Measurements from ENCODE around the gene UST.

UST gene

GRCh38 chr6:148814869-148815268 is 68.0 kb downstream of the UST start:
- H3K79me2 ChIP-seq (ENCODE audit: insufficient read depth, low read length) = peaks cover 6% of the 10 kb centered on the region; the same call in 1 of the 2 replicates
- H3K27me3 ChIP-seq (ENCODE audit: insufficient read depth, low read length, poor library complexity, severe bottlenecking) = no peaks in the 10 kb centered on the region
- H3K4me1 ChIP-seq (ENCODE audit: insufficient read depth, low read length, poor library complexity, severe bottlenecking) = peaks cover 36% of the 10 kb centered on the region
- no peaks in the 10 kb centered on the region for H3K9me2 ChIP-seq (replicated peaks; ENCODE audit: low read depth, low read length)
- TF ChIP-seq CTCF (conservative IDR thresholded peaks at IDR 0.05; ENCODE audit: low read length) (no peak), EZH2phosphoT487 (IDR thresholded peaks at IDR 0.05; ENCODE audit: borderline replicate concordance) (no peak)
- no peaks in the 10 kb centered on the region for H3K9me3 ChIP-seq (ENCODE audit: insufficient read depth, low read depth, low read length)
- H3K36me3 ChIP-seq (ENCODE audit: insufficient read depth, low read length) = no peaks in the 10 kb centered on the region
- no peaks in the 10 kb centered on the region for H4K20me1 ChIP-seq (ENCODE audit: insufficient read depth, low read length, poor library complexity, severe bottlenecking)
- no peak overlapping the region for H3K4me2 ChIP-seq (ENCODE audit: low read depth, low read length, poor library complexity, severe bottlenecking)
- no peak overlapping the region for H3K4me3 ChIP-seq (ENCODE audit: low read length, poor library complexity, severe bottlenecking)
- H3K9ac ChIP-seq (ENCODE audit: low read depth, low read length, poor library complexity, severe bottlenecking) = no peak overlapping the region
- H3F3A ChIP-seq (ENCODE audit: low read depth) = peaks cover 4% of the 10 kb centered on the region; the same call in 1 of the 2 replicates
- no peak overlapping the region for H2AFZ ChIP-seq (ENCODE audit: low read length)

GRCh38 chr6:148816117-148816516 is 69.3 kb downstream of the UST start:
- Histone ChIP-seq H3K4me1 (ENCODE audit: insufficient read depth, low read length, poor library complexity, severe bottlenecking) (peaks cover 36% of the 10 kb centered on the region), H3K79me2 (ENCODE audit: insufficient read depth, low read length) (peaks cover 6% of the 10 kb centered on the region; the same call in 1 of the 2 replicates), H3F3A (ENCODE audit: low read depth) (peaks cover 4% of the 10 kb centered on the region; the same call in 1 of the 2 replicates)

DNA sequence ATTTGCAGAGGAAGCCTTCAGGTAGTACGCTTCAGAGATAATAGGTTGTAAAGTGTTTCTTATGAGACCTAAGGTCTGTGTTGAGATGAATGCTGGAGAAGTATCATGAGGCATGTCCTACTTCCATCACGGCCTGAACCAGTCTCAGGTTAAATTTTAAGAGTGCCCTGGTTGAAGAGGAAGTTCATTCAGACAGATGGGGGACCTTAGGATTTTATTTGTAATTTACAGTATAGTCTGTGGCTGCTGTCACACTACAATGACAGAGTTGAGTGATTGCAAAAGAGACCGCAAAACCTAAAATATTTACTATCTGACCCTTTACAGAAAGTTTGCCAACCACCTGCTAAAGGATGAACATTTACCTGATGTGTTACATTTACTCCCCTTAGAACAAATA is 70.9 kb downstream of the UST start:
- H4K20me1 ChIP-seq (ENCODE audit: insufficient read depth, low read length, poor library complexity, severe bottlenecking) = no peaks in the 10 kb centered on the region
- H3F3A ChIP-seq (ENCODE audit: low read depth) = peaks cover 4% of the 10 kb centered on the region; the same call in 1 of the 2 replicates
- H3K4me3 ChIP-seq (ENCODE audit: low read length, poor library complexity, severe bottlenecking) = no peak overlapping the region
- H3K9me2 ChIP-seq (replicated peaks; ENCODE audit: low read depth, low read length) = no peaks in the 10 kb centered on the region
- peak overlapping the region; percentile 27 for H3K4me2 ChIP-seq (ENCODE audit: low read depth, low read length, poor library complexity, severe bottlenecking)
- H3K79me2 ChIP-seq (ENCODE audit: insufficient read depth, low read length) = peaks cover 2% of the 10 kb centered on the region; the same call in 1 of the 2 replicates
- no peak for TF ChIP-seq CTCF (conservative IDR thresholded peaks at IDR 0.05; ENCODE audit: low read length)
- no peak for TF ChIP-seq EZH2phosphoT487 (IDR thresholded peaks at IDR 0.05; ENCODE audit: borderline replicate concordance)
- H3K27me3 ChIP-seq (ENCODE audit: insufficient read depth, low read length, poor library complexity, severe bottlenecking) = no peaks in the 10 kb centered on the region
- no peak overlapping the region for H2AFZ ChIP-seq (ENCODE audit: low read length)
- H3K9me3 ChIP-seq (ENCODE audit: insufficient read depth, low read depth, low read length) = no peaks in the 10 kb centered on the region
- H3K9ac ChIP-seq (ENCODE audit: low read depth, low read length, poor library complexity, severe bottlenecking) = no peak overlapping the region
- no peaks in the 10 kb centered on the region for H3K36me3 ChIP-seq (ENCODE audit: insufficient read depth, low read length)
- H3K4me1 ChIP-seq (ENCODE audit: insufficient read depth, low read length, poor library complexity, severe bottlenecking) = peaks cover 41% of the 10 kb centered on the region

More at GRCh38 chr6:148816117-148816516, 69.3 kb downstream of the UST start:
- H3K9me3 ChIP-seq (ENCODE audit: insufficient read depth, low read depth, low read length) = no peaks in the 10 kb centered on the region
- H3K27me3 ChIP-seq (ENCODE audit: insufficient read depth, low read length, poor library complexity, severe bottlenecking) = no peaks in the 10 kb centered on the region
- no peaks in the 10 kb centered on the region for H4K20me1 ChIP-seq (ENCODE audit: insufficient read depth, low read length, poor library complexity, severe bottlenecking)
- no peak for TF ChIP-seq EZH2phosphoT487 (IDR thresholded peaks at IDR 0.05; ENCODE audit: borderline replicate concordance)
- no peak for TF ChIP-seq CTCF (conservative IDR thresholded peaks at IDR 0.05; ENCODE audit: low read length)
- no peak overlapping the region for H2AFZ ChIP-seq (ENCODE audit: low read length)
- no peaks in the 10 kb centered on the region for H3K9me2 ChIP-seq (replicated peaks; ENCODE audit: low read depth, low read length)
- H3K36me3 ChIP-seq (ENCODE audit: insufficient read depth, low read length) = no peaks in the 10 kb centered on the region
- no peak overlapping the region for H3K4me2 ChIP-seq (ENCODE audit: low read depth, low read length, poor library complexity, severe bottlenecking)
- H3K9ac ChIP-seq (ENCODE audit: low read depth, low read length, poor library complexity, severe bottlenecking) = no peak overlapping the region
- H3K4me3 ChIP-seq (ENCODE audit: low read length, poor library complexity, severe bottlenecking) = no peak overlapping the region

Measured in Loucy (cell line).